KMS-11 (cell line): ENCODE measurements around the gene ACSL6.

Experiments
- H2AFZ ChIP-seq: fragments of 200-600 bp; sonication (generic); 2 replicates; pipeline ENCODE4 v1.6.1; 2016; ENCODE audit warnings: antibody characterized with exemption, mixed run types, low read depth
- H3K27ac ChIP-seq: fragments of 200-600 bp; sonication (generic); 2 replicates; pipeline ENCODE4 v1.6.1; 2016; ENCODE audit warnings: mild to moderate bottlenecking, mixed run types
- H3K27me3 ChIP-seq: fragments of 200-600 bp; sonication (generic); 2 replicates; pipeline ENCODE4 v1.6.1; 2017; ENCODE audit warnings: mild to moderate bottlenecking, low read depth, mixed run types, moderate library complexity; ENCODE audit not compliant: insufficient read depth
- H3K36me3 ChIP-seq: fragments of 200-600 bp; sonication (generic); 2 replicates; pipeline ENCODE4 v1.6.1; 2017; ENCODE audit warnings: mild to moderate bottlenecking, mixed run types; ENCODE audit not compliant: insufficient read depth
- H3K4me1 ChIP-seq: fragments of 200-600 bp; sonication (generic); 2 replicates; pipeline ENCODE4 v1.6.1; 2016; ENCODE audit warnings: mild to moderate bottlenecking, low read depth, mixed run types; ENCODE audit not compliant: poor library complexity, severe bottlenecking
- H3K4me2 ChIP-seq: fragments of 200-600 bp; sonication (generic); 2 replicates; pipeline ENCODE4 v1.7.0; 2016; ENCODE audit warnings: mild to moderate bottlenecking, mixed run types
- H3K4me3 ChIP-seq: fragments of 200-600 bp; sonication (generic); IDR thresholded peaks from 2 replicates; pipeline ENCODE4 v1.6.1; 2017; ENCODE audit warnings: low read depth, low read length, mixed read lengths; ENCODE audit not compliant: insufficient read depth
- H3K79me2 ChIP-seq: fragments of 200-600 bp; sonication (generic); 2 replicates; pipeline ENCODE4 v1.6.1; 2016; ENCODE audit warnings: low read depth, mixed run types; ENCODE audit not compliant: insufficient read depth
- H3K9ac ChIP-seq: fragments of 200-600 bp; sonication (generic); 2 replicates; pipeline ENCODE4 v1.6.1; 2016; ENCODE audit warnings: mild to moderate bottlenecking, mixed run types
- H4K20me1 ChIP-seq: fragments of 200-600 bp; sonication (generic); 2 replicates; pipeline ENCODE4 v1.6.1; 2016; ENCODE audit warnings: mild to moderate bottlenecking, mixed run types; ENCODE audit not compliant: insufficient read depth
- CTCF ChIP-seq: fragments of 200-600 bp; sonication (generic); conservative IDR thresholded peaks from 2 replicates; pipeline ENCODE4 v1.6.1; 2017; ENCODE audit warnings: low read depth, mild to moderate bottlenecking, antibody characterized with exemption, low read length, moderate library complexity, mixed read lengths

The ACSL6 gene

GRCh38 chr5:131999041-131999440 is 12.4 kb downstream of the ACSL6 start:
- no peaks in the 10 kb centered on the region for H3K36me3 ChIP-seq
- H3K4me1 ChIP-seq: no peaks in the 10 kb centered on the region
- TF ChIP-seq CTCF: no peak
- no peak overlapping the region for H3K9ac ChIP-seq
- no peak overlapping the region for H3K27ac ChIP-seq
- no peaks in the 10 kb centered on the region for H3K27me3 ChIP-seq
- no peak overlapping the region for H3K4me3 ChIP-seq
- no peaks in the 10 kb centered on the region for H4K20me1 ChIP-seq
- no peak overlapping the region for H2AFZ ChIP-seq
- H3K79me2 ChIP-seq: no peaks in the 10 kb centered on the region
- H3K4me2 ChIP-seq: no peak overlapping the region

- Histone ChIP-seq H3K4me3 (no peak overlapping the region), H3K9ac (no peak overlapping the region), H2AFZ (no peak overlapping the region), H3K4me2 (no peak overlapping the region), H3K27me3 (no peaks in the 10 kb centered on the region), H3K36me3 (no peaks in the 10 kb centered on the region), H4K20me1 (no peaks in the 10 kb centered on the region), H3K27ac (no peak overlapping the region), H3K79me2 (no peaks in the 10 kb centered on the region), H3K4me1 (no peaks in the 10 kb centered on the region)
- no peak for TF ChIP-seq CTCF
These were observed 12.9 kb downstream of the ACSL6 start for GRCh38 chr5:131998431-131999040.

GRCh38 chr5:131997727-131998117 is 13.7 kb downstream of the ACSL6 start:
- Histone ChIP-seq H3K4me1 (no peaks in the 10 kb centered on the region), H2AFZ (no peak overlapping the region), H3K27ac (no peak overlapping the region), H3K27me3 (no peaks in the 10 kb centered on the region), H3K4me3 (no peak overlapping the region), H3K79me2 (no peaks in the 10 kb centered on the region), H3K36me3 (no peaks in the 10 kb centered on the region), H3K9ac (no peak overlapping the region), H3K4me2 (no peak overlapping the region), H4K20me1 (no peaks in the 10 kb centered on the region)
- no peak for TF ChIP-seq CTCF

GRCh38 chr5:131997026-131997726 is 14.3 kb downstream of the ACSL6 start:
- H3K9ac ChIP-seq: no peak overlapping the region

More at GRCh38 chr5:131997026-131997726, 14.3 kb downstream of the ACSL6 start:
- Histone ChIP-seq H3K4me2 (no peak overlapping the region), H3K27ac (no peak overlapping the region), H4K20me1 (no peaks in the 10 kb centered on the region), H3K79me2 (no peaks in the 10 kb centered on the region), H2AFZ (no peak overlapping the region), H3K4me3 (no peak overlapping the region), H3K27me3 (no peaks in the 10 kb centered on the region), H3K4me1 (no peaks in the 10 kb centered on the region), H3K36me3 (no peaks in the 10 kb centered on the region)
- no peak for TF ChIP-seq CTCF
